SU-DHL-6 (cell line): ENCODE data around the gene KCNK4.

Experiments
- CTCF ChIP-seq: fragments of 200-600 bp; sonication (generic); IDR thresholded peaks from one replicate; pipeline ENCODE4 v1.5.1; 2017; ENCODE audit warnings: antibody characterized with exemption, mild to moderate bottlenecking, low read length, moderate library complexity; ENCODE audit not compliant: insufficient read depth, poor library complexity, severe bottlenecking
- EZH2phosphoT487 ChIP-seq: fragments of 200-600 bp; sonication (generic), shearing (Covaris generic); conservative IDR thresholded peaks from 2 replicates; pipeline ENCODE4 v1.6.1; 2018; ENCODE audit warnings: mild to moderate bottlenecking, antibody characterized with exemption, low read length, moderate library complexity, mixed read lengths

- no peak for TF ChIP-seq CTCF
- no peak for TF ChIP-seq EZH2phosphoT487
Observed at GRCh38 chr11:64284962-64285884, 5.9 kb upstream of the KCNK4 start, which contains the start of gene GPR137.
